HG03097 (cell line): ENCODE results near the gene TANC1.
"Not testable (repeated sequence)": the region's sequence is repeated elsewhere in the genome, so short reads cannot be mapped to it uniquely, and the experiment has no call there.

Experiments
- ATAC-seq: cut with Tn5 transposase; IDR thresholded peaks from one replicate; pipeline ENCODE4 v1.9.1; 2021; ENCODE audit not compliant: unreplicated experiment, low FRiP score

TANC1 gene

DNA sequence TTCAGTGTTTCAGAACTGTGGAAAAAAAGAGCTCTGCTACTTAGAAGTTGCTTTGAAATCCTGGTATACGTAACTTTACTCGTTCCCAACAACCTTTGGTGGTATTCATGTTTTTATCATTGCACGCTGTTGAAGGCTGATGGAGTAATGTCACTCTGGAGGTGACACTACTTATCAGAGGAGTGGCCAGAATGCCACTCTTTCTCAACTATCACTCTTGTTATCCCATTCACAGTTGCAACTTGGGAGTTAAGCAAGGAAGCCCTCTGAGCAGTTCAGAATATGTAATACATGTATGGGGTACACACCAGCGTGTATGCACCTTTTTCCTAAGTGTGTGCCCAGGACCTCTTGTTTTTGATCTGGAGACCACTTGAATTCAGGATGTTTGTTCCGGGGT is 53.6 kb downstream of the TANC1 start:
- ATAC-seq = no peak

DNA sequence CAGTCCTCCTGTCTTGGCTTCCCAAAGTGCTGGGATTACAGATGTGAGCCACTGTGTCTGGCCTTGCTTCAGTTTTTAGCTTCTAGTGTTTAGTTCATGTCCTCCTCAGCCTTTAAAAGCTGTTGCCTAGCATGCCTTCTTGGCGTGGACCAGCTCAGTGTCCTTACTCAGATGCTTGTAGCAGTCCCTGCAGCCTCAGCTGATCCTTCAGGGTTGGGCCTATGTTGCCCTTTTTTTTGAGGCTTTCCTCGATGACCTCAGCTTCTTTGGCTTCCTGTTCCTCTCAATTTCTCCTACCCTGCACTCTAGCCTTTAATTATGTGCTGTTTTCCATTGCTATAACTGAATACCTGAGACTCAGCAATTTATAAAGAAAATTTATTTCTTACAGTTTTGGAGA is 57.7 kb downstream of the TANC1 start:
- ATAC-seq = no peak

DNA sequence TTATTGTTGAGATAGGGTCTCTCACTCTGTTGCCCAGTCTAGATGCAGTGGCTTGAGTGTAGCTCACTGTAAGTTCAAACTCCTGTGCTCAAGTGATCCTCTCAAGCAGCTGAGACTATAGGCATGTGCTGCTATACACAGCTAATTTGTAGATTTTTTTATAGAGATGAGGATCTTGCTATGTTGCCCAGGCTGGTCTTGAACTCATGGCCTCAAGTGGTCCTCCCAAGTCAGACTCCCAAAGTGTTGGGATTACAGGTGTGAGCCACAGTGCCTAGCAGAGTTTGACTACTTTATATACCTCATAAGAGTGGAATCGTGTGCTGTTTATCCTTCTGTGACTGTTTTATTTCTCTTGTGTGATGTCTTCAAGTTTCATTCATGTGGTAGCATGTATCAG is 60.3 kb downstream of the TANC1 start:
- no peak for ATAC-seq

DNA sequence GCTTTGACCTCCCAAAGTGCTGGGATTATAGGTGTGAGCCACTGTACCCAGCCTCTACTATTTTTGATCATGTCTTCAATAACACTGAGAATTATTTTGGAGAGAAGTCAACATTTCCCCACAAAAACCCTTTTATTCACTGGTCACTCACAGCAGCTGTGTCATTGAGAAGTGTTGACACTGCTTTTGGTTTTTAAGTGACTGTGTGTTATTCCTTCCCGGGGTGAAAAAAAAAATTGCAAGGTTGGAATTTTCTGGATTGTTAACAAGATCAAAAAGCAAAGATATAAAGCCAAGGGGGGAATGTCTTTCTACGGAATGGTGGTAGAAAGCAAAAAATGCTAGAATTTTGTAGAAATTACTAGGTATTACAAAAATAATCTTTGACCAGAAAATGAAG is 61.5 kb downstream of the TANC1 start:
- no peak for ATAC-seq

DNA sequence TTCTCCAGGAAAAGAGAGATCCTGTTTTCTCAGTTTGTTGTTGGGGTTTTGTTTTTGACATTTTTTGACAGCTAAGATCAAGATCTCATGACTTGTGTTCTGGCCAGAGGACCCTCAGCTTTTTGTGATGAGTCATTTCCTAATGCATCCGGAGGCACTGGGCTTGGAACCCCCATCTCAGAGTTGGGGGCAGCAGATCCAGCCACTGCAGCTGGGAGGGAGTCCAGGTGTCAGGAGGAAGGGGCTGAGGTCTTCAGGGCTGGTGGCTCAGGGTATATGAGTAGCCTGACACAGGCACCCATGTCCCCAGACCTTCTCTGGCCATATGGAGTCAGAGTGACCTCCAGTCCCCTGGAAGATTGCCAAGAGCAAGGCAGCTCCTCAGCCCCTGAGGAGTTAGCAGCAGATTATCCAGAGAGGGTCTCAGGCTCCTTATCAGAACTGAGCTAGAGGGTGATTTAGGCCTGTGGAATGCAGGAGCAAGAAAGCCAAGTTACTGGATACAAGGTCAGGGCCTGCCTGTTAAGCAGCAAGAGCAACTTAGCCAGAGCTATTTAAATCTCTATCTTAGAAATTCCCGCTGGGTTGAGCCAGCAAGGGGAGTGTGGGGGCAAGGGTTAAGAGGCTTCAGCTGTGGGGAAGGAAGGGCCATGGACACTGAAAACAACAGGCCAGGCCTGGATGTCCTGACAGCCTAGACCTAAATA is 62.4 kb downstream of the TANC1 start:
- ATAC-seq = no peak

DNA sequence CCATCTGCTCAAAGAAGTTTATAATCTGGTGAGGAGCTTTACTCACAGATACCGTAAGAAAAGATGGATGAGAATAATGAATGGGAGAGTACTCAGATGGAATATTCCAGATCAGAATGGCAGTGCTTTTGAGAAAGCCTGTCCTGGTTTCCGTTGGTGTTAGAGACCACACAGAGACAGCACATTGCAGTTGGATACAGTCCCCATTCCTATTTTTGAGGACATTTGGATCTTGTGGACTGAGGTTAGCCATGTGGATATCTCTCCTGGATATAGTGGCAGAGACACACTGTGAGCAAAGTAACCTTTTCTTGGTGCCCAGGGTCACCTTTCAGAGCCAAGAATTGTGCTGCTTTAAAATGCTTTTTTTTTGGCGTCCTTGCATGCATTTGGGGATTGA is 63.7 kb downstream of the TANC1 start:
- ATAC-seq = no peak

DNA sequence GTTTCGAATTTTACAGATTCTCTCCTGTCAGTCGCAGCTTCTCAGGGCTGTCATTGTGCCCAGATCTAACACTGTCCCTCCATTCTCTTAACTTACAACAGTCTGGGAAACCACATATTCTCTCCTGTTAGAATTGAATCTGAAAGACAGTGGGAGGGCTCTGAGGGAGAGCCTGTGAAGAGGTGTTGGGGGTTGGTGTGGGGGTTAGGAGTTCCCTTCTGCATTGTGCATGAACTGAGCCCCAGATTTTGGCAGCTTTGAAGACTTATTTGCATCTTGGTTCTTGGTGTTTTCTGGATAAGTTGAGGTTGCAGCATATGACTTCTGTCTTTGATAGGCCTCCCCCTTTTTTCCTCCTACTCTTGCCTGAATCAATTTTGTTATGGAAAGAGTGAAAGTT is 64.1 kb downstream of the TANC1 start:
- no peak for ATAC-seq

DNA sequence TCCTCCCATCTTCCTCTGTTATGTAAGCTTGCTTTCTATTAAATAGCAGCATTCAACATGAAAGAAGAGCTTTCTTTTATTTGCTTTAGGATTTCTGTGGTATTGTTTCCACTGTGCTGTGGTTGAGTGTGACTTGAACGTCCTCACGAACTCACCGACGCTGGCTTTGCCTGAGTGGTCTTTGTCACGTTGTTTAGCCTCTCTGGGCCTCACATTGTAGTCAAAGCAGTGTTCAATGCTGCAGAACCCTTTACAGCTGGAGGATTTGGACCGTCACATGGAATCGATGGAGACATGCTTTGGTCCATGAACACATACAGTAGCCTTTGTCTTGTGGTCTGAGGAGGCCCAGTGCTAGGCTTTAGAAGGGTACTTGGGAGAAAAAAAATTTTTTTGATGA is 66.3 kb downstream of the TANC1 start:
- no peak for ATAC-seq

DNA sequence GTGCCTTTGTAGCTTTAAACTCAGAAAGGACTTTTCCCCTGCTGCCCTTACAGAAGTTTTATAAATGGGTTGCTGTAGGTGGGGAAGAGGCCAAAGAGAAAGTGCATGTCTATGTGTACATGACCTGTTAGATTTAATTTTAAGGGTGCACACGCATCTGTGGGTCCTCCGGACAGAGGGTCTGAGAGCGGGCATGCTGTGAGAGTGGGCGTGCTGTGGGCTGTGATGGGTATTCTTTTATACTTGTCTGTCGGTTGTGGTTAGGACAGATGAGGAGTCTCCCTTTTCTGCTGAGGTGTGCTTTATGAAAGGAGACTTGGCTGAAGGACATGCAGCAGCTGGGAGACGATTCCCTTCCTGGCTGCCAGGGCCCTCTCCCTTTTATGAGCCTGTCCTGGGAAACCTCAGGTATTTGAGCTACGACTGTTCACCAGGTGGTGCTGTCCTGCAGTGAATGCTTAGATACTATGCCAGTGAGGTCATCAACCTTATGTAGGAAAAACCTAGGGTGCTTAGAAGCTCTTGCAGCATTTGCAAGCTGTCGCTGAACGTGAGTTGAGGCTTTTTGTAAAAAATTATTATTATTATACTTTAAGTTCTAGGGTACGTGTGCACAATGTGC is 67.5 kb downstream of the TANC1 start:
- no peak for ATAC-seq

DNA sequence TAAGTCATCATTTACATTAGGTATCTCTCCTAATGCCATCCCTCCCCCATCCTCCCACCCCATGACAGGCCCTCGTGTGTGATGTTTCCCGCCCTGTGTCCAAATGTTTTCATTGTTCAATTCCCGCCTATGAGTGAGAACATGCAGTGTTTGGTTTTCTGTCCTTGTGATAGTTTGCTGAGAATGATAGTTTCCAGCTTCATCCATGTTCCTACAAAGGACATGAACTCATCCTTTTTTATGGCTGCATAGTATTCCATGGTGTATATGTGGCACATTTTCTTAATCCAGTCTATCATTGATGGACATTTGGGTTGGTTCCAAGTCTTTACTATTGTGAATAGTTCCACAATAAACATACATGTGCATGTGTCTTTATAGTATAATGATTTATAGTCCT is 68.0 kb downstream of the TANC1 start:
- ATAC-seq = not testable (repeated sequence)

DNA sequence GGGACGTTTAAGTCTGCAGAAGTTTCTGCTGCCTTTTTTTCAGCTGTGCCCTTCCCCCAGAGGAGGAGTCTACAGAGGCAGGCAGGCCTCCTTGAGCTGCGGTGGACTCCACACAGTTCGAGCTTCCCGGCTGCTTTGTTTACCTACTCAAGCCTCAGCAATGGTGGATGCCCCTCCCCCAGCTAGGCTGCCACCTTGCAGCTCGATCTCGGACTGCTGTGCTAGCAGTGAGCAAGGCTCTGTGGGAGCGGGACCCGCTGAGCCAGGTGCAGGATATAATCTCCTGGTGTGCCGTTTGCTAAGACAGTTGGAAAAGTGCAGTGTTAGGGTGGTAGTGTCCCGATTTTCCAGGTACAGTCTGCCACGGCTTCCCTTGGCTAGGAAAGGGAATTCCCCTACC is 72.9 kb downstream of the TANC1 start:
- ATAC-seq = not testable (repeated sequence)

DNA sequence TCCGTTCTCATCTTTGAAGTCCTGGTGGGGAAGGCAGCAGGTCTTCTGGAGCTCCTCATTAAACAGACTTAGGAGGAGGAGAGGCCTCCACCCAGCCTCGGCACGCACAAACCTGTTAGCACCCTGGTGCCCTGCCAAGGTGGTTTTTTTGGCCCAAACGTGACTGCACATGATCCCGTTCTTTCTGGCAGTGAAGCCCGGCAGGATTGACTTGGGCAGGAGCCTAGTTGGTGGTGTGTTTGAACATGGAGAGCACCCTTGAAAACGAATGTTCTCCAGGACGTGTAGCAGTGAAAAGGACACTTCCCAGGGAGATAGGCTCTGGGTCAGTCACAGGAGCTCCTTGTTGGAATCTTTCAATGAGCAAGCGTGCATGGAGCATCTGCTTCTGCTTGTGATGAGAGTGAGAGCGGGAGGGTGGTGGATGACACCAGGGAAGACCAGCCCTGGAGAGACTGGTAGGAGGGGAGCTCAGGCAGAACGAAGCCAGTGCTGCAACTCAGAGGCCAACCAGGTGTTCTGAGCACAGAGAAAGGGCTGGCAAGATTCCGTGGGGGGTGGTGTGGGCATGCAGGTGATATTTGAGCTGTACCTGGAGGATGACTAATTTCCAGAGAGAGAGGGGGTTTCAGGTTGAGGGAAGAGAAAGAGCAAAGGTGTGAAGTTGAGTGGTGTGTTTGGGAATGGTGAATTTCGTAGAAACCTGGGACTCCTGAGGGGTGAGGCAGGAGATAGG is 73.8 kb downstream of the TANC1 start:
- no peak for ATAC-seq

DNA sequence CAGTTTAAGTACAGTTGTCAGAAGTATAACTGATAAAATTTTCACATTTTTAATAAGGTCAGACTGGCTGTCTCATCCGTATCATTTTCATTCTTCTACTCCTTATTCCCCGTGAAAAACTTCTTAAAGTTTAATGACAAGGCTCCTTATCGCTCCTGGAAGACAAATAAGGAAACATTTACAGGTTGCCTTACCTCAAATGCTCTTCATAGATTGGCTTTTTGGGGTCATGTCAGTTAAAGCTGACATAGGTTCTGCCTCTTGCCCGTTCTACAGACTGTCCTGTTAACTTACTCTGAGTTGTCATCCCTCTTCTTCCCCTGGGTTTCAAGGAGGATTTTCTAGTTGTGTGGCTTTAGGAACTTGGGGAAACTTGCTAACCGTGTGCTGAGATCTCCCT is 75.3 kb downstream of the TANC1 start:
- no peak for ATAC-seq

DNA sequence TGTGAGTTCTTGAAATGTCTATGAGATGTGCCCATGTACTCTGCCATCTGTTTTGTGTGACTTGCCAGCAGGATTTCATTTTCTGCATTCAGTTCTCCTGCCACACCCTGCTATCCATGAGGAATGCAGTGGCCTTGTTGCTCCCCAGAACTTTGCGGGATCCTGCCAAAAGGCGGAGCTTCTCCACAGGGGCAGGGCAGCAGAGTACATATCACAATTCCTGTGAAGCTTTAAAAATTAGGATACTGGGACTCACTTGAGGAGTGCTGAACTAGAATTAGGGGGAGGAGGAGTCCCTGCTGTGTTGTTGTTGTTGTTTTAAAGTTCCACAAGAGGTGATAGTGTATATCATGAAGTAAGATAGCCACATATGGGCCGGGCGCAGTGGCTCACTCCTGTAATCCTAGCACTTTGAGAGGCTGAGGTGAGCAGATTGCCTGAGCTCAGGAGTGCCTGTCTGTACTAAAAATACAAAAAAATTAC is 76.4 kb downstream of the TANC1 start:
- ATAC-seq = no peak

DNA sequence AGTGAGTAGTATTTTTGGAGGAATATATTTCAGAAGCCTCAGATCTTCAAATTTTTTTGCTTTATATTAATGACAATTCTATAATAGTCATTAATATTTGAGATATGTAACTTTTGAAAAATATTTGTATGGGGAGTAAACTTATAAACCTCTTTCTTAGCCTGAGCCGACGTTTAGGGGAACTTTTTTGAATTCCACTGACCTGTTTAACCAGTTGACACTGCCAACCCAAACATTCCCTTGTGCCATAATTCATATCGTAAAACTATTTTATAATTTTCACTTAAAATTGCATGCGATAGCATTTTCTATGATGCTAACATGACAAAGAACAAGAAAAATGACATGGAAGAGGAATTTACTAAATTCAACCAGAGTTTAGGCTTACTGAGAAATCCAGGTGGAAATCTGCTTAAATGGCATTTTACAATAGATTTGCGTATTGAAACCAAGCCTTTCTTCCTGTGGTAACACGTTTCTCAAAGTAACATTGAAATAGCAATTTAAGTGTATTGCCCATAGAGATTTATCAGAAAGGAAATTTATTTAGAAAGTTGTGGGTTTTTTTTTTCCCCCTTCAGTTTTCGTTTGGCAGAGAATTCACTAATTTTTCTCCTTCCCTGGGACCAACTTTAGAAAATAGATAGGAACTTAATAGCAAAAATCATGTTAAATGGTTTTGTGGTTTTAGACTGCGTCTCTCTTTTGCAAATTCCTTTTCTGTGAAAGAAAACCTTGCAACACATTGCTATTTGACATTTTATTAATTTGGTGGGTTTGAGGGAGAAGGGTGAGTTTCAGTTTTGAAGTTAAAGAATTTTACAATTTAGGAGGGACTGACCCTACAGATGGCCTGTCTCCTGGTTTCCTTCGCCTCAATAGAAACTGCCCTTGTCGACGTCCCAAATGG is 77.4 kb downstream of the TANC1 start:
- ATAC-seq = no peak

DNA sequence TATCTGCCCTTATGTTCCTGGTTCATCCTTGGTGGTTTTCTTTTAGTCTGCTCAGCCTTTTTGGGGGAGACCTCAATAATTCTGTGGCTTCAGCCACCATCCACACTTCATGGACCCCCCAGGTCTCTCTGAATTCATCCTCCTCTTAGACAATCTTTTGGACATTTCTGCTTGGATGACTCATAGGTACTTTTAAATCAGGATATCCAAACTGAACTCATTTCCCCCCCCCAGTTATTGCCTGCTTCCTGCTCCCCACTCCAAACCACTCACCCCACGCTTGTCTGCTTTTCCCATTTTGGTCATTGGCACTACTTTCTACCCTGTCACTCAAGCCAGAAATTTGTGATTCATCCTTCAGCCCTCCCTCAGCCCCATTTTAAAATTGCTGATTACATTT is 78.5 kb downstream of the TANC1 start:
- no peak for ATAC-seq

DNA sequence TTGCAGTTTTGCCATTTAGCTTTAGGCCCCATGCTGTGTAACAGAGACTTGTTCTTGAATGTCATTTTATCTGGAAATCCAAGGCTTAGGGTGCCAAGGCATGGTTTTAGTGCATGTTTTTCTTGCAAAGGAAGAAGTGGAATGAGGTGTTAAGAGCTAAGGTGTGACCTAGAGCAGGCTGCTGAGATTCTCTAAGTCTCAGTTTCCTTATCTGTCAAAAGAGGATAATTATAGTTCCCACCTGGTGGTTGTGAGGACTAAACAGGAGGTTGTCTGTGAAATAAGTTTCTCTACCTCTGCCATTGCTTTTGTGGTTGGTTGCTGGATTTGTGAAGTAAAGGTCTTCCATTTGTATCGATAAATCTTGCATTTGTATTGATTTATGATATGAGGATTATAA is 82.0 kb downstream of the TANC1 start:
- no peak for ATAC-seq

DNA sequence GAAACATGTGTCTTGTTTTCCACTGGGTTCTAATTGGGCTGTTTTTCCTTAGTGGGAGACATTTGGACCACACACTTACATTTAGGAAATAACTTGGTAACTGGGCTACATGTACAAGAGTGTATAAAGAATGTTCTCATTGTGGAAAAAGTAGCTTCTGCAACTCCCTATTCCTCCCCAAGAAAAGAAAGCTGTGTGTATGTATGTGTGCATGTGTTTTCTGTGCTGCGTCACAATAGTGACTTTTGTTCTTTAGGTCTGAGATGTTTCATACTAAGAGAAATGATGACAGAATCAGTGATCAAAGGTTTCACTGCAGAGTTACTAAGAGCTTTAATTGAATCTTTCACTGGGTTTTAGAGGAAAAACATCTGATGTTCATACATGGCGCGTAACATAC is 82.7 kb downstream of the TANC1 start:
- no peak for ATAC-seq

DNA sequence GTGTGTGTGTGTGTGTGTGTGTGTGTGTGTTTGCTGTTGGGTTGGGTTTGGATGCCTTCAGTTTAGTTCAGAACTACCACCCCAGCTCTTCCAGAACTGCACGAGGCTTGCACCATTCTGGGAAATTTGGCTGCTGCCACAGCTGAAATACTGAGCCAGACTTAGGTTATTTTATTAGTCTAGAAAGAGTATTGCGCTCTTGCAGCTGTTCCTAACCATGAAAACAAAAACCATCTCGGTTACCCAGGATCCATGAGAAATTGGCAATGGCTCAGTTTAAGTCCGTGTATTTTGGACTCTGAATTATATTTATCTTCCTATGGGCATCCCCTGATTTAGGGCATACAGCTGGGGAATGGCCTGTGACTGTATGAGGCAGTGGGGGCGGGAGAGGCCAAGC is 83.2 kb downstream of the TANC1 start:
- no peak for ATAC-seq

DNA sequence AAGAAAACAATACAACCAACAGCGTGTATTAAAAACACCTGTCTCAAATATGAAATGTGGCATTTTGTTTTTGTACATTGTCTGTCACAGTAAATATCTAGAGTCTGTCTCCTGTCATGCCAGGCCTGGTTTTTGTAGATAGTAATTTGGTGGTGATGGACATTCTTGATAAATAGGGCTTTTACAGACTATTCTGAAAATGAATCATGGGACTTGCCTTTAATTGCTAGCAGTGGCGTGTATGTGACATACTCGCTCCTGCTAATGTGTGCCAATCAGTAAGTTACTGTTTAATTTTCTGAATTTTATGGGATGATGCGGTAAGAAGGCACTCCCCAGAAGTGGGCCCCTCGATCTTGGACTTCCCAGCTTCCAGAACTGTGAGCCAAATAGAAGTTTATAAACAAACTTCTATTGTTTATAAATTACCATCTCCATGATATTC is 83.7 kb downstream of the TANC1 start:
- no peak for ATAC-seq
